Stimulated activated CD8-positive, alpha-beta memory T cell treated with anti-CD3 and anti-CD28 coated beads, Interleukin-12 subunit alpha, Interleukin-12 subunit beta, amount 100 ng/mL, for 24 hours (primary cell): ENCODE measurements around the gene GRAPL.
"Not testable (repeated sequence)": the region's sequence is repeated elsewhere in the genome, so short reads cannot be mapped to it uniquely, and the experiment has no call there.

Experiments used
- DNase-seq: peaks from one replicate; pipeline ENCODE4 v3.0.0-alpha.2; 2020; ENCODE audit errors: extremely low read depth

Gene GRAPL

GRCh38 chr17:19136605-19137004 is 9.2 kb downstream of the GRAPL start:
- DNase-seq: not testable (repeated sequence)

DNA sequence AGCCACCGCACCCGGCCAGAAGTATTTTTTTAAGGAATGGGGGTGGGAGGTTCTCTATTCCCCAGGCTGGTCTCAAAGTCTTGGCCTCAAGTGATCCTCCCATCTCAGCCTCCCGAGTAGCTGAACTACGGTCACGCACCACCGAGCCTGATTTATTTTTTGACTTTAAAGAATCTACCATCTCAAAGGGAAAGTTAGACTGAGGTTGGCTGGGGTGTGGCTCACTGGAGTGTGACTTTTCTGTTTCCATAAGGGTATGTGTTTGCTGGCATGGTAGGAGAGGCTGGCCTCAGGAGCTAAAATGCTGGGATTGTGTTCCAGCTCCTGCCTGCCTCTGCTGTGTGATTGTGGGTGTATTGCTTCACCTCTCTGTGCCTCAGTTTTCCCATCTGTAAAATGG is 10.6 kb downstream of the GRAPL start:
- not testable (repeated sequence) for DNase-seq

GRCh38 chr17:19141366-19142155 is 14.2 kb downstream of the GRAPL start:
- not testable (repeated sequence) for DNase-seq

DNA sequence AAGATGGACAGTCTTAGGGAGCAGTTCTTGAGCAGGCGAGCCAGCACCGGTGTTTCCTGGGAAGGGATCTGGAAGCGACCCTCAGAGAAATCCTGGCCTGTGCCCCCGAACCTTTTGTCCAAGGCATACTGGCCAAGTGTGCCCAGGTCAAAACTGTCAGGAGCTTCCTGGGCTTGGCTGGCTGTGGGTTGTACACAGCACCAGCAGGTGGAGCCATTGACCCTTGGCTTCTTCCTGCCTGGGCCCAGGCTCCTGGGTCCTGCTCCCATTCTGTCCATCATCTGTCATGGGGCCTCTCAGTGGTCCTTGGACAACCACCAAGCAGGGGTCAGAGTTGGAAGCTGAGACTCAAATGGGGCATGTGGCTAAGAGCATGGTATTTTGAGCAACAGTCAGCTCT is 15.0 kb downstream of the GRAPL start:
- DNase-seq: not testable (repeated sequence)

GRCh38 chr17:19143097-19143777 is 15.8 kb downstream of the GRAPL start:
- DNase-seq: not testable (repeated sequence)

- not testable (repeated sequence) for DNase-seq
These were observed 17.0 kb downstream of the GRAPL start for GRCh38 chr17:19144373-19144772.

GRCh38 chr17:19145471-19145870 is 18.1 kb downstream of the GRAPL start:
- not testable (repeated sequence) for DNase-seq

- DNase-seq: not testable (repeated sequence)
These were observed 23.6 kb downstream of the GRAPL start for GRCh38 chr17:19150678-19151615.

- DNase-seq: not testable (repeated sequence)
These were observed 30.2 kb downstream of the GRAPL start for GRCh38 chr17:19157628-19158027.

DNA sequence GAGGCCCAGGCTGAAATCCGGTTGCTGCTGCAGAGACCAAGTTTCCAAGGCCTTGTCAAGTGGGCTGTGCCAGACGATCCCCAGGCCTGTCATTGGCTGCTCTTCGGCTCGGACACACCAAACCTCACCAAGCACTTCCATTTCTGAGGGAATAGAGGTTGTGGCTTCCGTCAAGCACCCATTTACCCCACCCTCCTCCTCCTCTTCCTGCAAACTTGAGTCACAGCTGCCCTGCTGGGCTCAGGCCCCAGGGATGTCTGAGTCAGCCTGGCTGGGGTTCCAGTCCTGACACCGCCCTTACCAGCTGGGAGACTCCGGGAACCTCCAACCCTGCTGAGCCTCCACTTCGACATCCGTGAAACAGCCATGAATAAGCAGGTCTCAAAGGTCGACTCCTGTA is 31.1 kb downstream of the GRAPL start:
- DNase-seq: not testable (repeated sequence)

DNA sequence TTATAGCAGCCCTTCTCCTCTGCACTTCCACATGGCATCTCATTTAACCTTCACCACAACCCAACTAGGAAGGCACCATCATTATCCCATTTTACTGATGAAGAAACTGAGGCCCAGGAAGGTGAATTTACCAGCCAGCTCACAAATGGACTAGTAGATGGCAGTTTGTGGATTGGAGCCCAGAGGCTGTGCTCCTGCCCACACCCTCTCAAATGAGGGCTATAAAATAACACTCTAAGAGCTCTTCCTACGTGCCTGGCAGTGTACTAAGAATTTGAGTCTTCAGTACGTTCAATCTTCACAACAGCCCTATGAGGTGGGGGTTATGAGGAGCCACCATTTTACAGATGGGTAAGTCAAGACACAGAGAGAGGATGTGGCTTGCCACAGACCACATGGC is 31.5 kb downstream of the GRAPL start:
- not testable (repeated sequence) for DNase-seq

GRCh38 chr17:19161308-19162107 is 34.1 kb downstream of the GRAPL start:
- not testable (repeated sequence) for DNase-seq

DNA sequence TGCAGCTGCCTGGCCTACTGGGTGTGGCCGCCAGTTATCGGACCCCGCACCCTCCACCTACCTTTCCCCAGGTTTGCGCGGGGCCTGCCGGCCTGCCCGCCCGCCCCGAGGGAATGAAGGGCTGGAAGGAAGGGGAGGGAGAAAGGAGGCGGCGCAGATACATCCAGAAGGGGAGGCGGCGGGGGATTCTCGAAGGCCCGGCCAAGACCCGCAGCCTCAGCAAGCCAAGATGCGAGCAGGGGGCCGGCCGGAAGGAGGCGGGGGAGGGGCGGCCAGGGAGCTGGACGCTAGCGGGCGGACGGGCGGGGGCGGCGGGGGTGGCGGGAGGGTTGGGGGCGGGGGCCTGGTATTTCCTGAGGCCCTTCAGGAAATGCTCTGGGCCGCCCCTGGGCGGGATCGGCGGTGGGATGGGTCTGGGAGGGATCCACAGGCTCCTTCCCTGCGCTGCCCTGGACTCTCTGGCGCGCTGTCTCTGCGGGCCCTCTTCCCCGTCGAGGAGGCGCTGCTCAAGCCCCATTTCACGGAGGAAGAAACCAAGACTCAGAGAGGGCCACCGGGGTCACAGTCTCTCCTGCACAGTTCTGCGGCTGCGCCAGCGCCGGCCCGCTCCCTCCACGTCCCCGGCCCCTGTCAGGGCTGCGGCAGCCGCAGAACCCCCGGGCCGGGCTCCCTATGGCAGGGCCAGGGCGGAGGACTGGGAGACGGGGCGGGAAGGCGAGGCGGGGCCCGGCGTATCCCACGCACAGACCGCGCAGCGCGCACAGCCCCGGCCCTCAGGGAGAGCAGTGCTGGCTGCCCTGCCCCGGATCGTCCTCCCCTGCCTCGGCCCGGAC is 35.2 kb downstream of the GRAPL start:
- not testable (repeated sequence) for DNase-seq

GRCh38 chr17:19174422-19174821 is 47.0 kb downstream of the GRAPL start:
- DNase-seq: not testable (repeated sequence)

- not testable (repeated sequence) for DNase-seq
These were observed 48.0 kb downstream of the GRAPL start for GRCh38 chr17:19175410-19175809.

GRCh38 chr17:19181040-19181875 is 53.9 kb downstream of the GRAPL start:
- DNase-seq: not testable (repeated sequence)

DNA sequence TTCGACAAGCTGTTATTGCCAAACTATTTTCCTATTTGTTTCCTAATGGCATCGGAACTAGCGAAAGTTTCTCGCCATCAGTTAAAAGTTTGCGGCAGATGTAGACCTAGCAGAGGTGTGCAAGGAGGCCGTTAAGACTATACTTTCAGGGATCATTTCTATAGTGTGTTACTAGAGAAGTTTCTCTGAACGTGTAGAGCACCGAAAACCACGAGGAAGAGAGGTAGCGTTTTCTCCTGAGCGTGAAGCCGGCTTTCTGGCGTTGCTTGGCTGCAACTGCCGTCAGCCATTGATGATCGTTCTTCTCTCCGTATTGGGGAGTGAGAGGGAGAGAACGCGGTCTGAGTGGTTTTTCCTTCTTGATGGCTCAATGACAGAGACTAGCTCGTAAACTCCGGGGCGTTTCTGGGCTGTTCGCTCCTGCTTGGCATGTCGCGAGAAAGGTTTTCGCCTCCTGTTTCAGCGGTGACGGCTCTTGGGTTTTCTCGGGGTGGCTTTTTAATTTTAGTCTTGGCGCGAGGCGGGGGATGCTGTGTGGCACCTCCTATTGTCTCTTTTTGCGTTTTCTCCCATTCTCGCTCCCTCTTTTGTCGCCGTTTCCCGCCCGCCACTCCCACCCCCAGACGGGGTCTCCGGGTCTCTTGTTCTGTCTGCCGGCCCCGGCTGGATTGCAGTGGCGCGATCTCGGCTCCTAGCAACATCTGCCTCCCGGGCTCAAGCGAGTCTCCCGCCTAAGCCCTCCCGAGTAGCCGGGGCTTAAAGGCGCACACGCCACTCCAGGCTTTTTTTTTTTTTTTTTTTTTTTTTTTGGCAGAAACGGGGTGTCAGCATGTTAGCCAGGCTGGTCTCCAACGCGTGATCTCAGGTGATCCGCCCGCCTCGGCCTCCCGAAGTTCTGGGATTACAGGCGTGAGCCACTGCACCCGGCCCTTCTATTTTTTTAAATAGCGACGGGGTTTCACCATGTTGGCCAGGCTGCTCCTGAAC is 60.8 kb downstream of the GRAPL start:
- not testable (repeated sequence) for DNase-seq
